ENCODE measurements around the gene TMEM131. TPM values are rescaled to one million over a fixed set of nuclear protein-coding genes. Genes with fewer than 3 reads are reported as not detected.

Gene TMEM131
- total and polyA plus RNA-seq, 2 of the 8 experiments (the other 6 are each of a cell fraction or from before 2014, with no cell fraction given) = 9.7 to 22.9 TPM

DNA sequence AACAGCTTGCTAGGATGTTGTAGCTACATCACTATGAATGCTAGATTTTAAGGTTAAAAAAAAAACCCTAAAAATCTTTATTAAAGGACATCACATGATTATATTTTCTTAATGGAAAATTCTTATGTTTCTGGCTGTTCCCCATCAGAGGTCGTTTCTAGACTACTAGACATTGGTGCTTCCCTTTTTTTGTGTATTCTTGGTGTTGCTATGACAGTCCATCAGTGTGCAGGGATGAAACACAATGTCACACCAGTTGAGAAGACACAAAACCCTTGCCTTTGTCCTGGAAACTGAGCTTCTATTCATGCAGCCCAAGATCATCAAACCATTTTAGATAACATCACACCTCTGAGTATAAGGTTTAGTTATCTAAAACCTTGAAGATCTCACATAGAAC is 19.9 kb upstream of the TMEM131 start:
- Histone ChIP-seq H4K20me1 (replicated peaks in 1 of 2; ENCODE audit: control insufficient read depth in 1 of 2, insufficient read depth in 2 of 2, low read length in 2 of 2) (no peaks in the 10 kb centered on the region), H3K79me1 (ENCODE audit: low read depth, low read length) (no peaks in the 10 kb centered on the region), H3K4me2 (ENCODE audit: insufficient read depth in 1 of 2, low read depth in 2 of 2, low read length in 2 of 2) (no peak overlapping the region), H2BK5ac (ENCODE audit: low read depth, low read length) (no peak overlapping the region), H2AFZ (ENCODE audit: low read length) (no peak overlapping the region), H3K79me2 (ENCODE audit: control insufficient read depth in 1 of 2, insufficient read depth in 2 of 2, low read length in 2 of 2) (no peaks in the 10 kb centered on the region), H2BK15ac (ENCODE audit: low read length) (no peak overlapping the region), H3K14ac (ENCODE audit: insufficient read length) (no peak overlapping the region), H3K27me3 (replicated peaks in 1 of 4; ENCODE audit: control insufficient read depth in 3 of 4, extremely low read depth in 1 of 4, insufficient read depth in 3 of 4, low read length in 3 of 4) (no peaks in the 10 kb centered on the region; a peak in 1 of 7 replicates), H3K56ac (replicated peaks; ENCODE audit: insufficient read length, low read depth, low read length) (no peak overlapping the region), H3K36me3 (ENCODE audit: control insufficient read depth in 2 of 4, insufficient read depth in 4 of 4, low read length in 3 of 4) (no peaks in the 10 kb centered on the region), H3K23me2 (ENCODE audit: low read depth, low read length) (no peaks in the 10 kb centered on the region), H3K18ac (ENCODE audit: extremely low read depth, low read length) (no peak overlapping the region), H2BK120ac (replicated peaks; ENCODE audit: low read depth, low read length) (no peak overlapping the region), H2BK12ac (ENCODE audit: low read depth, low read length) (no peak overlapping the region), H2AK5ac (ENCODE audit: low read depth, low read length) (no peak overlapping the region), H3K4me1 (replicated peaks in 1 of 4; ENCODE audit: control insufficient read depth in 3 of 4, insufficient read depth in 4 of 4, low read length in 3 of 4) (no peaks in the 10 kb centered on the region), H4K91ac (replicated peaks; ENCODE audit: insufficient read length, low read length) (no peak overlapping the region), H4K5ac (ENCODE audit: insufficient read length, low read depth, low read length) (no peak overlapping the region), H3K4me3 (ENCODE audit: extremely low read depth in 1 of 4, insufficient read depth in 2 of 4, low read depth in 3 of 4, low read length in 4 of 4) (no peak overlapping the region), H3K23ac (ENCODE audit: insufficient read length) (no peak overlapping the region), H3K4ac (replicated peaks; ENCODE audit: insufficient read length, low read depth, low read length) (no peak overlapping the region), H3K9me3 (ENCODE audit: insufficient read depth in 2 of 2, low read depth in 1 of 2, low read length in 1 of 2) (no peaks in the 10 kb centered on the region), H3K27ac (ENCODE audit: low read depth, low read length) (no peak overlapping the region), H3K9ac (replicated peaks in 1 of 4; ENCODE audit: extremely low read depth in 1 of 4, low read depth in 3 of 4, low read length in 3 of 4) (no peak overlapping the region), H2BK20ac (ENCODE audit: low read length) (no peak overlapping the region), H4K8ac (ENCODE audit: extremely low read depth, insufficient read depth, low read length) (no peak overlapping the region)
- FAIRE-seq (no peak), DNase-seq (ENCODE audit: low read depth in 1 of 2, low spot score in 2 of 2) (no peak)
- WGBS, 2 experiments (ENCODE audit: extremely low coverage in 1 of 2, insufficient coverage in 1 of 2, insufficient read length in 1 of 2, insufficient replicate concordance in 2 of 2, low coverage in 1 of 2, low lambda C conversion rate in 2 of 2, missing lambda C conversion rate in 1 of 2) = 91% methylated on average over 1 of the region's 1 CpG; no CpG with 5 or more reads in 1 of the 2 experiments
- CTCF ChIA-PET (ENCODE audit: partially characterized antibody) = interaction anchor here (0.7 to 1.4 kb wide), 3 partner anchors 22 to 203 kb away, joined by 3 to 6 read pairs (median 3); no protein-coding TSS in a partner anchor
- TF ChIP-seq CEBPB (IDR thresholded peaks at IDR 0.05; ENCODE audit: low read depth, low read length) = no peak
- no peak for TF ChIP-seq RBBP5 (IDR thresholded peaks at IDR 0.05; ENCODE audit: borderline replicate concordance, low read depth, low read length)
- no peak for TF ChIP-seq BACH1 (IDR thresholded peaks at IDR 0.05; ENCODE audit: low read length)
- no peak for TF ChIP-seq TCF12 (IDR thresholded peaks at IDR 0.05; ENCODE audit: low read depth, low read length)
- TF ChIP-seq TAF7 (optimal IDR thresholded peaks at IDR 0.05; ENCODE audit: borderline replicate concordance, low read depth, low read length) = no peak
- TF ChIP-seq POLR2A (IDR thresholded peaks at IDR 0.05; ENCODE audit: control extremely low read depth in 1 of 2, low read depth in 2 of 2, low read length in 2 of 2) = no peak
- no peak for TF ChIP-seq RXRA (IDR thresholded peaks at IDR 0.05; ENCODE audit: insufficient read depth, low read depth, low read length)
- no peak for TF ChIP-seq HDAC2 (IDR thresholded peaks at IDR 0.05; ENCODE audit: borderline replicate concordance in 1 of 2, low read depth in 2 of 2, low read length in 2 of 2)
- POLR2A ChIA-PET (ENCODE audit: partially characterized antibody) = no interaction called here

Data from H1 (cell line).